Dedifferentiated amniotic fluid mesenchymal stem cell (primary cell): ENCODE results near the gene GRIK1.

Experiments used
- DNase-seq: peaks from one replicate; pipeline ENCODE4 v3.0.0-alpha.2; 2016; ENCODE audit errors: extremely low spot score

The GRIK1 gene

DNA sequence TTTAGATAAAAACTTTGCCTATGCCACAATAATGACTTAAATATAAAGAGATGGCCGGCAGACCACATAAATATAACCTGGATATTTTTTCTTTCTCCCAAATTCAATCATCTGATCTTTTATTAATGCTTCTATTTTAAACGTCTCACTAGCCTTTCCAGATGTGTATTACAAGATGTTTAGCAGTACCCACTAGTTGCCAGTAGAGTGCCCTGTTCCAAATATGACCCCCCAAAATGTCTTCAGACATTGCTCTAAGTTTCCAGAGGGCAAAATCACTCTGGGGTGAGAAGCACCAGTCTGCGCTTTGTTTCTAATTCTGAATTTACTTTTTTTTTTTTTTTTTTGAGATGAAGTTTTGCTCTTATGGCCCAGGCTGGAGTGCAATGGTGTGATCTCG is 268.1 kb downstream of the GRIK1 start:
- no peak for DNase-seq

DNA sequence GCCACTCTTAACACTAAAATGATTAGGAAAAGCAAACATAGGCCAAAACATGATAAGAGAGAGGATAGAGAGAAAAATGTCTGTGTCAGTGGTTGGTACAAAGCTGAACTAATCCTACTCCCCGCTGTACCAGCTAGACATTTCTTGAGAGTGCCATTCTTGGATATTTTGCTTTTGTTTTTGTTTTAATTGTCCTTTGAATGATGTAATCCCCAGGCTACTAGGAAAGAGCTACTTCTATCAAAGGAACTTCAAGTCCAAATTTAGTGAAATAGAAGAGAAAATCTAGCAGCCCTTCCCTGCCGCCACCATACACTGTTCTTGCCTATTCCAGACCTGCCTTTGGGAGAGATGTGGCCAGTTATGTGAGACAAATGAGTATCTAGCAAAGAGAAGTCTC is 269.6 kb downstream of the GRIK1 start:
- DNase-seq = no peak

DNA sequence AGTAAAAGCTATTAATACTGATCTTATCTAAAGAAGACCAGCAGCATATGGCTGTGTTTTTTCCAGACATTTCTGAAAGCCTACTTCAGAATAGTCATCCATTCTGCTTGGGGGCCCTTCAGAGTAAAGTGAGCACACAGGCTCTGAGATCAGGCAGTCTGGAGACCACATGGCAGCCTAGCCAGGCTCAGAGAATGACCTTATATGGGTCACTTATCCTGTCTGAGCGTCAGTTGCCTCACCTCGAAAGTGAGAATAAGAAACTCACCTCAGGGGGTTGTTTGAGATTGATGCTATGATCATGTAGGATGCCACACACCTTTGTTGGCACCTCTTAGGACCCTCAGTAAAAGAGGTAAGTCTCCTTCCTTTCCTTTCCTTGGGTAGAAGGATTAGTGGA is 270.4 kb downstream of the GRIK1 start:
- DNase-seq = no peak

DNA sequence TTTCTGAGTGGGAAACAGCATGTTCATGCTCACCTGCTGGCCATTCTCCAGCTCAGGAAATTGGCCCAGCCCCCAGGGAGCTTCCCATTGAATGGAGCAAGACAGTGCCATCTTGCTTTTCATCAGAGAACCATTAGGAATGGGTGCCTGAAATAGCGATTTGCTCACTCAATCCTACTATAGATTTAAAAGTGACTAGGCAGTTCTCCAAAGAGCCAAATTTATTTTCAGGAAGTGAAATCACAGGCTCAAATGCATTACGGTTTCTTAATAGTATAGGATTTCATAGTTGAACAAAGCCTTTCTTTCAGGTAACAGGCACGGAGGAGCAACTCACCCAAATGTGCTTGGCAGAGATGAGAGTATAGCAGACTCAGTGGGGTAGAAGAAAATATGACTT is 272.1 kb downstream of the GRIK1 start:
- DNase-seq = no peak

DNA sequence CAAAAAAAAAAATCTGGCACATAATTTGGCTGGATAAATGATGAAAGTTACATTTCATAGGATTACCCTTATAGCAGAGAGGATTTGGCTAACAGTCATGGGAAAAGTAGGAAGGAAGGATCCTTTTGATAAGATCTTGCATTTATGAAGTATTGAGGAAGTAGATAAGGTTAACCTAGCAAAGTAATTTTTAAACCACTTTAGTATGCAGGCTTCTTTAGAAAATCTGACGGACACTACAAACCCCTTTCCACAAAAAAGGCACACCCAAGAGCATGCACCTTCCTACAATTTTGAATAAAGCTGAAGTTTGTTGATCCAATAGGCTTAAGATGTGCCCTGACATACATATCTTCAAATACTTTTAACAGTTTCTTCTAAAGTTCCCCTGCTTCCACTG is 275.2 kb downstream of the GRIK1 start:
- DNase-seq = no peak

DNA sequence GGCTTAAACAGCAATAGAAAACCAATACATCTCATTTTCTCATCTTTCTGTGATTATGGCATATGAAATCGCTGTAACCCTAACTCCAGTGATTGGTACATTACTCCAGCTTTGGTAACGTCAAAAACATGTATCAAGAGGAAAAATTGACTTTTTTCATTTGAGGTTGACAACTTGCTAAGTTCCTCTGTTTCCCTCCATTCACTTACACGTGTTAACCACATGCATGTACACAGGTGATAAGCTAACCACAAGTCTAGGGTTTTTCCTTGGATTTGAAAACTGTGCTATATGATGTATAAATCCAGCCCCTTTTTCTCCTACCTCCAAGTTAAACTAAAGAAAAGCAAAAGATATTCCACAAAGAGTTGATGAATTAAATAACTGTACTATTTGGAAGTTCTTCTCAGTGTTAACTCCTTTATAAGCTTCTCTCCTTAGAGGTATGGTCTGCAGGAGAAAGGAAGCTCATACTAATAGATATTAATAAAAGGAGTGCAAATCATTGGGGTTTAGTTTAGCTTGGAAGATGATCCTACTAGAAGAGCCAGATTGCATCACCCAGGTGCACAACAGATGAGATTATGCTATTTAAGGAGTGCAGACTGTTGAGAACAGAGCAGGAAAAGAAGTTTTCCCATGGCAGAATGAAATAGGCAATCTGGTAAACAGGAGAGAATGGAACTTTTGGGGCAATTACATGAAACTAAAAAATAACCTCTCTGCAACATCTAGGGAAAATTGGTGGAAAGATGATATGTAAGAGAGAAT is 277.9 kb downstream of the GRIK1 start:
- no peak for DNase-seq

DNA sequence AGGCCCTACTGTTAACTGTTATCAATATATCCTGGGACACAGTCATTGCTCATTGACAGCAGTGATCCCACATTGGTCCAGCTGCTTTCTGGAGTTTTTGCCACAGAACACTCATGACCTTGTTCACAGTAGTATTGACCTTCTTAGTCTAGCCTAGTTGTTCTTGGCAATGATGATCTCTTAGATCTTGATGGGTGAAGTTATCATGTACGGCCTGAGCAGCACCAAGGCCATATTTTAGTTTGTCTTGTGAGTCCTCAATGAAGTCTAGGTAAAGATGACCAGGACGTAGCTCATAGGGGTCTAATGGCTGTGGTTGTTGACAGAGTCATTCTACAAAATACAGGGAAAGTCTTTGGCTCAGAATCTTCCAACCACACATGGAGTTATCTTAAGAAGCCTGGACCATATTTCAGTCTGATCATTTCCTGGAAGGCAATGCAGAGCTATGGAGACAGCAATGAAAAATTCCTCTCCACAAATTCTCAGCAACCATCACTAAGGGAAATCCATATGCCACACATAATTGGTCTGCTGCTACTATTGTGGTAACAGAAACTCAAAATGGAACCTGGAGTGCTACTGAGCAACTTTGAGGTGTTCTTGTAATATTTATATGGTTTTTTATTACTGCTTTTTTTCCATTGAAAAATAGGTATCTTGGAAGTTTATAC is 279.6 kb downstream of the GRIK1 start:
- no peak for DNase-seq

DNA sequence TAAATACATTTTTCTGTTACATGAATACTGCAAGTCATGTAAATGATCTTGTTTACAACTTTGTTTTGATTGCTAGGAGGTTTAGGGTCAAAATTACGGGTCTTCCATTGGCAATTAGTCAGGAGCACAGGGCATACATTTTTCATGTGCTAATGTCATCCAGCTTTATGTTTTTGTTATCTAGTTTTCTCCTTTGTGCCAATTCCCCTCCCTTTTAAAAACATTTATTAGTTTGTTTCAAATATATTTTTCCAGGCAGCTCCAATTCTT is 280.9 kb downstream of the GRIK1 start:
- DNase-seq = no peak

DNA sequence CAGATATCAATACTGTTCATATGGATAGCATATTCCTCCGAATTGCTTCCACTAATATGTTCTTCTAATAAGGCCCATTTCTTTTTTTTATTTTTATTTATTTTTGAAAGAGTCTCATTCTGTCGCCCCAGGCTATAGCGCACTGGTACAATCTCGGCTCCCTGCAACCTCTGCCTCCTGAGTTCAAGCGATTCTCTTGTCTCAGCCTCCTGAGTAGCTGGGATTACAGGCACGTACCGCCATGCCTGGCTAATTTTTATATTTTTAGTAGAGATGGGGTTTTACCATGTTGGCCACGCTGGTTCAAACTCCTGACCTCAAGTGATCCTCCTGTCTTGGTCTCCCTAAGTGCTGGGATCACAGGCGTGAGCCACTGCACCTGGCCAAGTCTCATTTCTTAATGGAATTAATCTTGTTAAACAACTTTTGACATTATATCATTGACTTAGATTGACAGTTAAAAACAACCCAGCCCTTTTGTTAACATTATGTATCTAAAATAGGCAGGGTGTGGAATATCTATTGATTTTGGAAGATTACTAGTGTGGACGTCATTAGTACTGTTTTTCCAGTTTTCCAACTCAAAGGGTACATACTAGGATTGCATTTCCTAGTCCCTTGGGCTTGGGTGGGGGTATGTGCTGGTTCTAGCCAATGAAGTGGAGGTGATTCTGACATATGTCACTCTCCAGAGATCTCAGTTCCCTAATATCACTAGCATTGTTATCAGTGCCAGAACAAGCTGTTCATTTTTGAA is 281.4 kb downstream of the GRIK1 start:
- DNase-seq = no peak

DNA sequence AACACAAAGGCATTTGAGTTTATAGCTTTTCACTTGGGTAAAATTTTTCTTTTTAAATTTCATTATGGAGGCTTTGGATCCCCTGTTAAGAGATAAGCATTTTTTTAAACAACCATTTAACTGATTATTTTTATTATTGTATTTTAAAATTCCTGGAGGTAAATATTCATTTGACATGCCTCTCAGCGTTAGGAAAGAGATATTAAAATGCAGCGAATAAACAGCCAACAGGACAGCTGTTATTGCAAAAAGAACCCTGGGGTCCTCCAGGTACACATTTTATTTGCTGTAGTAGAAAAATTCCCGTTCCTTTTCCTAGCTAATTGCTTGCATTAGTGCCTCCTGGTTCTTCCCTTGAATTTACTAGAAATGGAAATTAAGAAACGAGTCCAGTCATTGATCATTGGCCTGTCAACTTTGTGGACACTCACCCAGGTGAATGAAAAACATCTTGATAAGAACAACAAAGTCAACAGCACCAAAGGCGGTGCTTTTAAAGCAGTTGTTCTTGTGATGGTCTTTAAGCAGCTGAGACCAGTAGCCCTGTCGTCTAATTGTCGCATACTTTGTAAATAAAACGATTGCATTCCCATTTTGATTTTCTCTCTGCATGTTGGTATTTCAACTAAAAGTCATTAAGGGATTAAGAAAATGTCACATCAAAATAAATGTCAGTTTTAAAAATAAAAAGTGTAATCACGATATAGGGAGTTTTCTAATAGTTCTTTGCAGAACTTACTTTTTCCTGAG is 282.4 kb downstream of the GRIK1 start:
- DNase-seq = no peak

DNA sequence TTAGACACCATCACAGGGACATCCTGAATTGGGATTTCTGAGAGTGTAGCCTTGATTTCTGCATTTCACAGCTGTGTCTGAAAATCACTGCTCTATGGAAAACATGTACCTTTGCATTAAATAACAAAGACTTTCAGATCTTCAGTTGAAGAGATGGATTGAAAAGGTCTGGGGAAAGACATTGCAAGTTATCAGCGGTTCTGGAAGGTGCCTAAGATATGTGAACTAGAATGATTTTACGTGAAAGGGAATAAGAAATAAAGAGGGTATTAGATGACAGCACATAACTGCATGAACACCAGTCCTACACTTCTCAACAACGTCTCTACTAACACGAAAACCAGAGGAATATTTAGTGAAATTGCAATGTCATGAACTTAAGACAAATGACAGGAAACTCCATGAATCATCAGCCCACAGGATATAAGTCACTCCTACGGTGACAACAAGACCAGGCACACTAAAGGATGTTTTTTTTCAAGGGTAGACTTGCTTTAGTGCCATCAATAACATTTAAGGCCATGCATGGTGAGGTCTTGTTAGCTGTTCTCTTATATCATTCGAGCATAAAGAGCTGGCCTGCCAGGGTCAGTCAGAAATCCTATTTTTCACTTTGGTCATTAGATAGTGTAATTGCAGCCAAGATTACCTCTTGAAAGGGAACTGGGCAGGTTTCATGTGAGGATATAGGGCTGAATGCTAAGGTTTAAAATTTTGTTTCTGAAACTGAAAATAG is 283.1 kb downstream of the GRIK1 start:
- DNase-seq = no peak

DNA sequence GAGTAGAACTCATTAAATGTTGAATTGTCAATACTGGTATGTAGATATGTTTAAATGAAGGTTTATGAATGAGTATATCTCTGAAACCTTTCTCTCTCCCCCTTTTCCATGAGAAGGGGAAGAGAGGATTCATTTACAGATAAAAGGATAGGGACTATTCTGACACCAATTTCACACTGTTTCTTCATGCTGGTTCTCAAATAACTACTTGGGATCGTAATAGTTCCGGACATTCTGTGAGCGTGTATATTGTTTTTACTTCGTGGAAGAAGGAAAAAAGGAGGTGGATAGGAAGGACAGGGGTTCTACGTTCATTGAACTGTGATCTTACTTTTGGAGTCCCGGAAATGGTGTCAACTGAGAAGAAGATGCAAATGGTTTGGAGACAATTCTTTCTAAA is 284.2 kb downstream of the GRIK1 start:
- DNase-seq = no peak

DNA sequence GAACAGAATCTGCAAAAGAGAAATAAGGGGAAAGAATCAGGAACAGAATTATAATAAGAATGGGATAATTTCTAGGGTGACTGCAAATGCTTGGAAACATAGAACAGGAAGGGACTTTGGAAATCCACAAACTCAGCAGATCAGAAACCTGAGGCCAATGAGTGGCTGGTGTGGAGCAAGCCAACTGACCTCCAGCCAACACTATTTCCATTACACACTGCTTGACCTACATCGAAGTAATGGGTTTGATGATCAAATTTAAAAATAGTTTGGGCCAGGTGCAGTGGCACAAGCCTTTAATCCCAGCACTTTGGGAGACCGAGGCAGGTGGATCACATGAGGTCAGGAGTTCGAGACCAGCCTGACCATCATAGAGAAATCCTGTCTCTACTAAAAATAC is 284.9 kb downstream of the GRIK1 start:
- DNase-seq = no peak

DNA sequence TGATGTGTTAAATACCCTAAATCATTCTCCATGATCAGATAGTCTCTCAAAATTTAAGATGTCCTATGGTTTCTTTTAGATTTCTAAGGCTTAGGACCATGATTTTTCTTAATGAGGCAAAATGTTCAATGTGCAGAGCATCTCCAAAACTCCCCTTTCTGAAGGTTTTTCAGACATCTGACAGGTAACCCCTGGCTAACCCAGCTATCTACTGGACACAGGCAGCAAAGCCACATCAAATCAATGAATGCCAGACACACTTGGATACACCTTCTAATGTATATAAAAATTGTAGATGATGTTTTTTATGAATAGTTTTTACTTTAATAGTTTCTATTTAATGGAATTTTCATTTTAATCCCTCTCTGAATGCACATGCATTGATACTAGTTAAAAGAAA is 285.6 kb downstream of the GRIK1 start:
- DNase-seq = no peak

DNA sequence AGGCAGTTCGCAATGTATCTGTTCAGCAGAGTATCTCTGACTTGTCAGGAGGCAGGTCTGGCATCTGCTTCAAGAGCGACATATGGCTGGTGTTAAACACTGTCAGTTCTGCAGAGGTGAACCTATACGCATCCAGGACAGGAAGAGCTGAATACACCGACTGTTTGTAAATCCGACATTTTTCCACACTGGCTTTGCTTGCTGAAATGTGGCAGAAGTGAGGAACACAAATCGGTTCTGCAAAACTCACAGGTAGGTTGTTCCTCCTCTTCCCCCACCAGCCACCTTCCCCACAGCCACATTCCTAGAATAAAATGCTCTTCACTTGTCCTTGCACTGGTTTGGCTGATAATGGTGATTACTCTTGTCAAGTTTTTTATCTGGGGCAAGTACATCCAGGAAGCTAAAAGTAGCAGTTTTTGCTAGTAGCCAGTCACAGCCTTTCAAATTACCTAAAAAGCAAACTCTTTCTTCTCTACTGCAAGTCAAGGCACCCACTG is 289.2 kb downstream of the GRIK1 start:
- no peak for DNase-seq

DNA sequence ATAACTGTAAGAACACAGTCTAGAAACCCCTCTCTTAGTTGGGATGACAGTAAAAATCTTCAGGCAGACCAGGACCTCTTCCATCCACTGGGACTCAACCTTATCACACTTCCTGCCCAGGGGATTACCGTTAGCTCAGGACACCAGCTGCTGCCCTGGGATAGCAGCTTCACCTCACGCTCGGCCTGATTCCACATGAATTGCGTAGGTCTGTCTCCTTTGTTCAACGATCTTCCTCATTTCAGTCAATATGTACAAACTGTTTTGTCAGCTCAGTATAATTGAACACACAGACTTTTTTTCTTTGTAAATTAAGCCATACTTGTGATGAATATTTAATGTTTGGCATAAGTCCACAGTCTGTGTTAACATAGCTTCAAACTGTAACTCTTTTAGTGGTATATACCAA is 290.4 kb downstream of the GRIK1 start:
- no peak for DNase-seq

DNA sequence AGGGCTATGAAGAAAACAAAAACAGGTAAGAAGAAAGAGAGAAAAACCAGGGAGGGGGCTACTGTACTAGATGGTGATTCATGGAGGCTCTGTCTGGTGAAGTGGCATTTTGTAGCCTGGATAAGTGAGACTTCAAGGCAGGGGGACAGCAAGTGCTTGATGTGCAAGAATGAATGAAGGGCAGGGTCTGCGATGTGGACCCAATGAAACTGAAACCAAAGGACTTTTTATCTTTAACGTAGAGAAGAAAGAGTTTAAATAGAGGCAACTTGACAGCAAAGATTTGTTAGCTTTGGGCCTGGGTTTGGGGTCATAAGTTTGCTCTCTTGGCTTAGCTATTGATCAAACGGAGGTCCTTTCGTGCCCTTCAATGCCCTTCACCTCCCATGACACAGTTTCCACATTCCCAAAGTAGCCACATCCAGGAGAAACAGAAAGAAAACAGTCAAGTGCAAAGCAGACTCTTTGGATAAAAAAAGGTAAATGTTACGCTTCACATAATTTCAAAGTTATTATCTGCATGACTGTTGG is 291.0 kb downstream of the GRIK1 start:
- DNase-seq = no peak

DNA sequence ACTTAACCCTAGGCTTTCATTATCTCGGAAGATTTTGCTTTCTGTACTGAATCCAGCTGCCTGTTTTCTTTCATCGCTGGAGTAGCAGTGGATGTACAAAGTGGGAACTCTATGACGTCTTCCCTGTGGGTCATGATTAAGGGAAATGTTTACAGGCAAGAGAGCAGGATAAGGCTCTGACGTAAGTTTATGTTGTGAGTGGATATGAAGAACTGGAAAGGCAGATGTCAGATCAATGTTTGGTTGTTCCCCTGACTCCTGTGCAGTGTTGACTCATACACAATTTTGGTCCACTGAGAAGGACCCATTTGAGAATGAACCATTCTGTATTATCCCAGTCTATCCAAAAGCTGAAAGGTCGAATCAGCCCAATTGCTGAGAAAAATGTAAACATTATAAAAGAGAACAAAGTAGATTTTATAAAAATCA is 292.4 kb downstream of the GRIK1 start:
- no peak for DNase-seq

DNA sequence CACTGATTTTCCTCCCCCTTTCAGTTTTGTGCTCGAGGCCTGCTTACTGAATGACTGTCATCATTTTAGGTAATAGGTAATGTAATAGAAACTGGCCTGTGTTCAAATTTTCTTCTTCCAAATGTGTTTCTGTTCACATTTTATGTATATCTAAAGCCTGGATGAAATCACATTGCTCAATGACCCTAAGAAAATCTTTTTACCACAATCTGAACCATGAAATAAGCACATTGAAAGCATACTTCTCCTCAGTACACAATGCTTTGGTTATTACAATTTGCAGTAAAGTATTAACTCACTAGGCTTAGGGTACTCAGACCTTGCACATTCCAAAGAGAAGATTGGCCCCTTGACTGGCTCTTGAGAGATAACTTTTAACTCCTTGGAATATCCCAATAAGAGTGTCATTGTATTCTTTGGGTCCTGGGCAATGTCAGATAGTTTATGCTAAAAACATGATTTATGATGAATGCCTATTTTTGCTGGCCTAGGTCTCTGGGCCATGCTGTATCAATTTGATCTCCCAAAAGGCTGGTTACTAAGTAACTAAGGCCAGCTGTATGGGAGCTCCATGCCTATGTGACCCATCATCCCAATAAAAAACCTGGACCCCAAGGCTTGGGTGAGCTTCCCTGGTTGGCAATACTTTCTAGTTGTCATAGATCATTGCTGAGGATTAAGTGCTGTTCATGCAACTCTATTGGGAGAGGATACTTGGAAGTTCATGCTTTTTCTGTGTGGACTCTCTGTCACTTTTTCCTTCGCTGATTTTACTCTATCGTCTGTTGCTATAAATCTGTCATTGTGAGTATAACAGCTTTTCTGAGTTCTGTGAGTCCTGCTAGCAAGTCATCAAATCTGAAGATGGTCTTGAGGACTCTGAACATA is 293.9 kb downstream of the GRIK1 start:
- DNase-seq = no peak

DNA sequence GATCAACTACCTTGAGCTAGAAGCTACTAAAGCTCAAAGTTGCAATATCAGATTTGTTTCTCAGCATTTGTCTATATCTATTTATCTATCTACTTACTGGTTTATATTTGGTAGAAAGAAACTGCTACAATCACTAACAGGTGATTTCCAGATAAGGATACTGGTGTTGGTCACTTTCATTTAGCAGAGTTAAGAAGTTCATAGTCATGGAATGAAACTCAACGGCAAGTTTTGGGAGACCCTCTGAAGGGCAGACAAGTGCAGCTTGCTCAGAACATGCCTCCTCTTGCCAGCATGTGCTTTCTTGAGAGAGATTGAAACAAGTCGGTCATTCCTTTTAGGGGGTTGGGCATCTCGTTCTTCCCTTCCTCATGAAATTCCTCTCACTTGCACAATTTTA is 296.5 kb downstream of the GRIK1 start:
- DNase-seq = no peak
